Activated naive CD4-positive, alpha-beta T cell treated with anti-CD3 and anti-CD28 coated beads, Interleukin-2, amount 10 ng/mL, durations not matched to agents 7 days and 5 days (primary cell): ENCODE results near the gene NEK11.
"Not testable (repeated sequence)": the region's sequence is repeated elsewhere in the genome, so short reads cannot be mapped to it uniquely, and the experiment has no call there.

ENCODE experiments used
- CTCF ChIA-PET: fragments of 350-600 bp; sonication (Branson Sonifier 250); formaldehyde crosslinking; loops from one replicate; lab custom pipeline; 2021; ENCODE audit warnings: antibody characterized with exemption; lab: Charles Lee
- DNase-seq: peaks from one replicate; pipeline ENCODE4 v3.0.0-alpha.2; 2020
- H3K27ac Mint-ChIP-seq: one replicate; pipeline ENCODE4 v1.8.0; 2021; ENCODE audit warnings: mild to moderate bottlenecking, moderate library complexity, mixed read lengths
- H3K27me3 Mint-ChIP-seq: one replicate; pipeline ENCODE4 v1.8.0; 2021; ENCODE audit warnings: mild to moderate bottlenecking, mixed read lengths
- H3K36me3 Mint-ChIP-seq: one replicate; pipeline ENCODE4 v1.8.0; 2021; ENCODE audit warnings: mixed read lengths
- H3K4me1 Mint-ChIP-seq: one replicate; pipeline ENCODE4 v1.8.0; 2021; ENCODE audit warnings: mixed read lengths
- H3K4me3 Mint-ChIP-seq: one replicate; pipeline ENCODE4 v1.8.0; 2021; ENCODE audit warnings: mild to moderate bottlenecking, moderate library complexity, mixed read lengths
- H3K9me3 Mint-ChIP-seq: one replicate; pipeline ENCODE4 v1.8.0; 2021; ENCODE audit warnings: mixed read lengths

The NEK11 gene

GRCh38 chr3:131338948-131339640 is 312.4 kb downstream of the NEK11 start:
- no peak for DNase-seq
- Mint-ChIP-seq H3K4me1 (no peaks in the 10 kb centered on the region), H3K27me3 (no peaks in the 10 kb centered on the region), H3K36me3 (no peaks in the 10 kb centered on the region), H3K27ac (no peak overlapping the region), H3K4me3 (no peak overlapping the region), H3K9me3 (no peaks in the 10 kb centered on the region)
- CTCF ChIA-PET = no interaction called here

GRCh38 chr3:131341761-131342160 is 315.1 kb downstream of the NEK11 start:
- CTCF ChIA-PET = no interaction called here
- no peak for DNase-seq
- Mint-ChIP-seq H3K36me3 (no peaks in the 10 kb centered on the region), H3K27me3 (no peaks in the 10 kb centered on the region), H3K4me3 (no peak overlapping the region), H3K4me1 (no peaks in the 10 kb centered on the region), H3K27ac (no peak overlapping the region), H3K9me3 (no peaks in the 10 kb centered on the region)

GRCh38 chr3:131348911-131349310 is 322.2 kb downstream of the NEK11 start:
- Mint-ChIP-seq H3K9me3 (no peaks in the 10 kb centered on the region), H3K4me3 (no peak overlapping the region), H3K36me3 (no peaks in the 10 kb centered on the region), H3K27me3 (no peaks in the 10 kb centered on the region), H3K27ac (no peak overlapping the region), H3K4me1 (no peaks in the 10 kb centered on the region)
- CTCF ChIA-PET = no interaction called here
- DNase-seq = no peak

- DNase-seq = no peak
- H3K36me3 Mint-ChIP-seq = no peaks in the 10 kb centered on the region
- no peaks in the 10 kb centered on the region for H3K9me3 Mint-ChIP-seq
- H3K27ac Mint-ChIP-seq = no peak overlapping the region
- H3K4me1 Mint-ChIP-seq = no peaks in the 10 kb centered on the region
- no peak overlapping the region for H3K4me3 Mint-ChIP-seq
- H3K27me3 Mint-ChIP-seq = no peaks in the 10 kb centered on the region
- CTCF ChIA-PET = interaction anchor here (0.5 kb wide), 1 partner anchor 198 kb away, joined by 4 read pairs; no protein-coding TSS in a partner anchor
These were observed 322.8 kb downstream of the NEK11 start for GRCh38 chr3:131349454-131349853.

- no peaks in the 10 kb centered on the region for H3K36me3 Mint-ChIP-seq
- no peak overlapping the region for H3K27ac Mint-ChIP-seq
- DNase-seq = no peak
- H3K4me1 Mint-ChIP-seq = no peaks in the 10 kb centered on the region
- H3K4me3 Mint-ChIP-seq = no peak overlapping the region
- no peaks in the 10 kb centered on the region for H3K27me3 Mint-ChIP-seq
- CTCF ChIA-PET = interaction anchor here (0.5 kb wide), 1 partner anchor 198 kb away, joined by 4 read pairs; no protein-coding TSS in a partner anchor
- no peaks in the 10 kb centered on the region for H3K9me3 Mint-ChIP-seq
These were observed 323.3 kb downstream of the NEK11 start for GRCh38 chr3:131349946-131350347.

GRCh38 chr3:131350506-131350905 is 323.8 kb downstream of the NEK11 start:
- H3K36me3 Mint-ChIP-seq = no peaks in the 10 kb centered on the region
- H3K4me3 Mint-ChIP-seq = no peak overlapping the region
- no peaks in the 10 kb centered on the region for H3K27me3 Mint-ChIP-seq
- CTCF ChIA-PET = no interaction called here
- H3K27ac Mint-ChIP-seq = no peak overlapping the region
- no peaks in the 10 kb centered on the region for H3K4me1 Mint-ChIP-seq
- no peak for DNase-seq
- H3K9me3 Mint-ChIP-seq = no peaks in the 10 kb centered on the region

GRCh38 chr3:131353016-131353877 is 326.6 kb downstream of the NEK11 start:
- H3K36me3 Mint-ChIP-seq = no peaks in the 10 kb centered on the region
- no peak overlapping the region for H3K27ac Mint-ChIP-seq
- no peak for DNase-seq
- peaks cover 8% of the 10 kb centered on the region for H3K27me3 Mint-ChIP-seq
- no peaks in the 10 kb centered on the region for H3K4me1 Mint-ChIP-seq
- no peaks in the 10 kb centered on the region for H3K9me3 Mint-ChIP-seq
- CTCF ChIA-PET = interaction anchor here (1.0 kb wide), 1 partner anchor 9 kb away, joined by 3 read pairs; no protein-coding TSS in a partner anchor
- no peak overlapping the region for H3K4me3 Mint-ChIP-seq

- no peaks in the 10 kb centered on the region for H3K4me1 Mint-ChIP-seq
- no peaks in the 10 kb centered on the region for H3K9me3 Mint-ChIP-seq
- H3K36me3 Mint-ChIP-seq = no peaks in the 10 kb centered on the region
- peaks cover 8% of the 10 kb centered on the region for H3K27me3 Mint-ChIP-seq
- CTCF ChIA-PET = interaction anchor here (1.0 kb wide), 1 partner anchor 10 kb away, joined by 3 read pairs; no protein-coding TSS in a partner anchor
- no peak for DNase-seq
- no peak overlapping the region for H3K4me3 Mint-ChIP-seq
- no peak overlapping the region for H3K27ac Mint-ChIP-seq
These were observed 327.3 kb downstream of the NEK11 start for GRCh38 chr3:131353986-131354385.

GRCh38 chr3:131356006-131356595 is 329.4 kb downstream of the NEK11 start:
- peaks cover 17% of the 10 kb centered on the region for H3K27me3 Mint-ChIP-seq
- peaks cover 2% of the 10 kb centered on the region for H3K4me1 Mint-ChIP-seq
- CTCF ChIA-PET = no interaction called here
- H3K36me3 Mint-ChIP-seq = no peaks in the 10 kb centered on the region
- DNase-seq = no peak
- H3K27ac Mint-ChIP-seq = no peak overlapping the region
- H3K4me3 Mint-ChIP-seq = no peak overlapping the region
- no peaks in the 10 kb centered on the region for H3K9me3 Mint-ChIP-seq

GRCh38 chr3:131357275-131357674 is 330.6 kb downstream of the NEK11 start:
- CTCF ChIA-PET = no interaction called here
- H3K27ac Mint-ChIP-seq = no peak overlapping the region
- DNase-seq = no peak
- H3K4me1 Mint-ChIP-seq = peaks cover 13% of the 10 kb centered on the region
- H3K9me3 Mint-ChIP-seq = no peaks in the 10 kb centered on the region
- peaks cover 29% of the 10 kb centered on the region for H3K27me3 Mint-ChIP-seq
- no peak overlapping the region for H3K4me3 Mint-ChIP-seq
- H3K36me3 Mint-ChIP-seq = no peaks in the 10 kb centered on the region

GRCh38 chr3:131360191-131360755 is 333.6 kb downstream of the NEK11 start:
- no peak overlapping the region for H3K4me3 Mint-ChIP-seq
- no peak for DNase-seq
- H3K27me3 Mint-ChIP-seq = peaks cover 47% of the 10 kb centered on the region
- peaks cover 17% of the 10 kb centered on the region for H3K4me1 Mint-ChIP-seq
- no peak overlapping the region for H3K27ac Mint-ChIP-seq
- no peaks in the 10 kb centered on the region for H3K9me3 Mint-ChIP-seq
- CTCF ChIA-PET = interaction anchor here (0.5 to 0.6 kb wide), 2 partner anchors 104 to 310 kb away, joined by 3 read pairs; no protein-coding TSS in a partner anchor
- H3K36me3 Mint-ChIP-seq = no peaks in the 10 kb centered on the region

GRCh38 chr3:131361066-131361463 is 334.4 kb downstream of the NEK11 start:
- H3K36me3 Mint-ChIP-seq, DNase-seq, CTCF ChIA-PET, H3K27ac Mint-ChIP-seq, H3K9me3 Mint-ChIP-seq: not testable (repeated sequence)
- H3K4me3 Mint-ChIP-seq = peak overlapping the region; percentile 67
- H3K27me3 Mint-ChIP-seq = peaks cover 49% of the 10 kb centered on the region
- H3K4me1 Mint-ChIP-seq = peaks cover 17% of the 10 kb centered on the region

- CTCF ChIA-PET = no interaction called here
- H3K4me3 Mint-ChIP-seq = peak overlapping the region; percentile 67
- no peaks in the 10 kb centered on the region for H3K9me3 Mint-ChIP-seq
- peak overlapping the region; percentile 58 for H3K27ac Mint-ChIP-seq
- H3K27me3 Mint-ChIP-seq = peaks cover 47% of the 10 kb centered on the region
- H3K4me1 Mint-ChIP-seq = peaks cover 17% of the 10 kb centered on the region
- DNase-seq = peak; percentile 46
- no peaks in the 10 kb centered on the region for H3K36me3 Mint-ChIP-seq
These were observed 335.1 kb downstream of the NEK11 start for GRCh38 chr3:131361464-131362421.
